ENCODE results near the gene REX1BD. TPM values are rescaled to one million over a fixed set of nuclear protein-coding genes. Genes with fewer than 3 reads are reported as not detected.

REX1BD gene
- total RNA-seq, 2 experiments from 2014 or later: 61.2 to 65.1 TPM

DNA sequence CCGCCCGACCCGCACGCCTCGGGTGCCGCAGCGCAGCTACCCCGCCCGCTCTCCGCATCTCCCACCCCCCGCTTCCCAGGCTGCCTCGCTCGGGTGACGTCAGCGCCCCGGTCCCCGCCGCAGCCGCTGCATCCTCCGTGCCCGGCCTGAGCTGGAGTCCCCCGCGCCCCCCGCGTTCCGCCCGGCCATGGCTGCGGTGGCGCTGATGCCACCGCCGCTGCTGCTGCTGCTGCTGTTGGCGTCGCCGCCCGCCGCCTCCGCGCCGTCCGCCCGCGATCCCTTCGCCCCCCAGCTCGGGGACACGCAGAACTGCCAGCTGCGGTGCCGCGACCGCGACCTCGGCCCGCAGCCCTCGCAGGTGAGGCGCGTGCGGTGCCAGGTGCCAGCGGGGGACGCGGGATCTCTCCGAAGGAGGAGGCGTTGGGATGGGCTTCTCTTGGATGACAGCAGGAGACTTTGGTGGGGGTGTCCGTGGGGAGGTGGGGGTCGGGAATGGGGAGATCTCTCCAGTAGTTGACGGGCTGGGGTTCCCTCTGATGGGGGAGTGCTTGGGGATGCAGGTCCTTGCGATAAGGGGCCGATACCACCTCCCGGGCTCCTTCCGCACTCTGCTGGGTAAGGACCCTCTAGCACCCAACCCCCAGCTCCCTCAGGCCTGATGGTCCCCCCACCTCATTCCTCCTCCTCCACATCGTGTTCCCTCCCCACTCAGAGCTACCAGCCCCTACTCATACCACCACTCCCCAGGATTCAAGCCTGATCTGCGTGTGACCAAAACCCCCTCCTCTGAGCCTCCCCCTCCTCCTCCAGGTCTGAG is 24.4 kb downstream of the REX1BD start, which contains the start of gene TMEM59L:
Gene TMEM59L (plus strand): TSS at position 99 of the 817 bp plus-strand sequence. CDS start 89 bp downstream, at position 188.
- TF ChIP-seq, protein P1, sequence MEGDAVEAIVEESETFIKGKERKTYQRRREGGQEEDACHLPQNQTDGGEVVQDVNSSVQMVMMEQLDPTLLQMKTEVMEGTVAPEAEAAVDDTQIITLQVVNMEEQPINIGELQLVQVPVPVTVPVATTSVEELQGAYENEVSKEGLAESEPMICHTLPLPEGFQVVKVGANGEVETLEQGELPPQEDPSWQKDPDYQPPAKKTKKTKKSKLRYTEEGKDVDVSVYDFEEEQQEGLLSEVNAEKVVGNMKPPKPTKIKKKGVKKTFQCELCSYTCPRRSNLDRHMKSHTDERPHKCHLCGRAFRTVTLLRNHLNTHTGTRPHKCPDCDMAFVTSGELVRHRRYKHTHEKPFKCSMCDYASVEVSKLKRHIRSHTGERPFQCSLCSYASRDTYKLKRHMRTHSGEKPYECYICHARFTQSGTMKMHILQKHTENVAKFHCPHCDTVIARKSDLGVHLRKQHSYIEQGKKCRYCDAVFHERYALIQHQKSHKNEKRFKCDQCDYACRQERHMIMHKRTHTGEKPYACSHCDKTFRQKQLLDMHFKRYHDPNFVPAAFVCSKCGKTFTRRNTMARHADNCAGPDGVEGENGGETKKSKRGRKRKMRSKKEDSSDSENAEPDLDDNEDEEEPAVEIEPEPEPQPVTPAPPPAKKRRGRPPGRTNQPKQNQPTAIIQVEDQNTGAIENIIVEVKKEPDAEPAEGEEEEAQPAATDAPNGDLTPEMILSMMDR (IDR thresholded peaks at IDR 0.05): no peak
- CTCF ChIA-PET: interaction anchor here (0.6 to 1.6 kb wide), 3 partner anchors 19 to 211 kb away, joined by 3 to 4 read pairs (median 3); no protein-coding TSS in a partner anchor
- Mint-ChIP-seq H3K27ac (no peak within 1 kb of the TSS), H3K4me3 (peak within 1 kb of the TSS; percentile 57), H3K36me3 (ENCODE audit: low read depth) (no peaks in the 10 kb centered on the region), H3K9me3 (no peaks in the 10 kb centered on the region), H3K27me3 (peaks cover 67% of the 10 kb centered on the region), H3K4me1 (ENCODE audit: low read depth) (peaks cover 17% of the 10 kb centered on the region)
- POLR2A ChIA-PET: interaction anchor here (1.7 kb wide), 1 partner anchor 20 kb away, joined by 4 read pairs; no protein-coding TSS in a partner anchor
- ATAC-seq (peak; percentile 34), DNase-seq (peak; percentile 45)
- intact Hi-C loops (cut with micrococcal nuclease): no loop called here

DNA sequence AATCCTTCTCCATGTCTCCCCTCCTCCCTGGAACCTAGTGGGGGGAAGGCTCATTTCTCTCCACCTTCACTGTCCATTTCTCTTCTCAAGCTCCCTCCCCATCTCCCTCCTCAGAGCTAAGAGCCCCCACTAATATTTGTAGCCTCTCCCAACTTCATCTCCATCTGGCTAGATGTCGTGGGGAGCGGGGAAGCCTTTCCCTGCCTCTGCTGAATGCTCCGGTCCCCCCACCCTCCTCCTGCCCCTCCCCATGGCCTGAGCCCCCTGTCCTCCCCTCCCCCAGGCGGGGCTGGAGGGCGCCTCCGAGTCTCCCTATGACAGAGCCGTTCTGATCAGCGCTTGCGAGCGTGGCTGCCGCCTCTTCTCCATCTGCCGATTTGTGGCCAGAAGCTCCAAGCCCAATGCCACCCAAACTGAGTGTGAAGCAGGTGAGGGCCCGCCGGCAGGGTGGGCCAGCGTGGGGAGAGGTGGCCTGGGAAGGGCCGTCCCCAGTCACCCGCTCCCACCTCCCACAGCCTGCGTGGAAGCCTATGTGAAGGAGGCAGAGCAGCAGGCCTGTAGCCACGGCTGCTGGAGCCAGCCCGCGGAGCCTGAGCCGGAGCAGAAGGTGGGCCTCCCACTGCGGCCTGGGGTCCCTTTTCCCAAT is 25.1 kb downstream of the REX1BD start:
- TF ChIP-seq, protein P1 (IDR thresholded peaks at IDR 0.05): no peak
- CTCF ChIA-PET: no interaction called here
- POLR2A ChIA-PET: interaction anchor here (1.7 kb wide), 1 partner anchor 20 kb away, joined by 4 read pairs; no protein-coding TSS in a partner anchor

DNA sequence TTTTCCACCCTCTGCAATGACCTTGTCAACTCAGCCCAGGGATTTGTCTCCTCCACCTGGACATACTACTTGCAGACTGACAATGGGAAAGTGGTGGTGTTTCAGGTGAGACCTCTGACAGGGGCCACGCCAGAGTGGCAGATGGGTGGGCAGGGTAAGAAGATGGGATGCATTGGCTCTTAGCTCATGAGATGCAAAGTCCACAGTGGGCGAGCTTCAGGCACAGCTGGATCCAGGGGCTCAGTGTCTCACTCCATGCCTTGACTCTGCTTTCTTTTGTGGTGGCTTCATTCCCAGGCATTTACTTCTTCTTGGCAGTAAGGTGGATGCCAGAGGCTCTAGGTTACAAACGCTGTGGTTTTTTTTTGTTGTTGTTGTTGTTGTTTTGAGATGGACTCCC is 27.4 kb downstream of the REX1BD start:
- no peaks in the 10 kb centered on the region for H3K9me3 Mint-ChIP-seq
- intact Hi-C loops (cut with micrococcal nuclease): no loop called here
- H3K4me1 Mint-ChIP-seq (ENCODE audit: low read depth): peaks cover 15% of the 10 kb centered on the region
- H3K27ac Mint-ChIP-seq: no peak overlapping the region
- H3K4me3 Mint-ChIP-seq: no peak overlapping the region
- DNase-seq (no peak), ATAC-seq (no peak)
- ChIA-PET CTCF (interaction anchor here (1.1 to 1.4 kb wide), 2 partner anchors 9 to 24 kb away, joined by 3 to 4 read pairs; no protein-coding TSS in a partner anchor), POLR2A (no interaction called here)
- TF ChIP-seq, protein P1 (IDR thresholded peaks at IDR 0.05): no peak
- H3K27me3 Mint-ChIP-seq: peaks cover 41% of the 10 kb centered on the region
- no peaks in the 10 kb centered on the region for H3K36me3 Mint-ChIP-seq (ENCODE audit: low read depth)

More for the DNA sequence above, 25.1 kb downstream of the REX1BD start:
- Mint-ChIP-seq H3K4me1 (ENCODE audit: low read depth) (peaks cover 17% of the 10 kb centered on the region), H3K4me3 (no peak overlapping the region), H3K36me3 (ENCODE audit: low read depth) (no peaks in the 10 kb centered on the region), H3K27me3 (peaks cover 61% of the 10 kb centered on the region), H3K27ac (no peak overlapping the region), H3K9me3 (no peaks in the 10 kb centered on the region)
- no peak for ATAC-seq
- intact Hi-C loops (cut with micrococcal nuclease): no loop called here
- no peak for DNase-seq

DNA sequence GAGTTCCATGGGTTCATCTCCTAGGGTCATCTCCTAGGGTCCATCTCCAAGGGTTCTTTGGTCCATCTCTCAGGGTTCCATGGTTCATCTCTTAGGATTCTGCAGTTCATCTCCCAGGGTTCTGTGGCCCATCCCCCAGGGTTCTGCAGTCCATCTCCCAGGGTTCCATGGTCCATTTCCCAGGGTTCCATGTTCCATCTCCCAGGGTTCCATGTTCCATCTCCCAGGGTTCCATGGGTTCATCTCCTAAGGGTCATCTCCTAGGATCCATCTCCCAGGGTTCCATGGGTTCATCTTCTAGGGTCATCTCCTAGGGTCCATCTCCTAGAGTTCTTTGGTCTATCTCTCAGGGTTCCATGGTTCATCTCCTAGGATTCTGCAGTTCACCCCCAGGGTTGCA is 29.0 kb downstream of the REX1BD start:
- POLR2A ChIA-PET: no interaction called here
- H3K4me3 Mint-ChIP-seq: no peak overlapping the region
- intact Hi-C loops (cut with micrococcal nuclease): no loop called here
- TF ChIP-seq, protein P1 (IDR thresholded peaks at IDR 0.05): no peak
- H3K36me3 Mint-ChIP-seq (ENCODE audit: low read depth): no peaks in the 10 kb centered on the region
- peaks cover 6% of the 10 kb centered on the region for H3K4me1 Mint-ChIP-seq (ENCODE audit: low read depth)
- peaks cover 31% of the 10 kb centered on the region for H3K27me3 Mint-ChIP-seq
- H3K9me3 Mint-ChIP-seq: no peaks in the 10 kb centered on the region
- ATAC-seq (no peak), DNase-seq (no peak)
- H3K27ac Mint-ChIP-seq: no peak overlapping the region
- CTCF ChIA-PET: no interaction called here

DNA sequence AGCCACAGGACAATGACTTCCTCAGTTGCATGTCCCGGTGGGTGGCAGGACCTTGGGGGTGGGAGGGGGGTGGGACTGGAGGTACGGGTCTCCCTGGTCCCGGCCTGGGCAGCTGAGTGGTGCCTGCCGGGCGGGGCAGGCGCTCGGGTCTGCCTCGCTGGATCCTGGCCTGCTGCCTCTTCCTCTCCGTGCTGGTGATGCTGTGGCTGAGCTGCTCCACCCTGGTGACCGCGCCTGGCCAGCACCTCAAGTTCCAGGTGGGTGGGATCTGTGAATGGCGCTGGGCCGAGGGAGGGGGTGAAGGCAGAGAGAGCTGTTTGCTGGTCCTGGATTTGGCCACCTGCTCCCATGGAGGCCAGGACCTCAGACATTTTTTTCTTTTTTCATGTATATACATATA is 29.6 kb downstream of the REX1BD start:
- TF ChIP-seq, protein P1 (IDR thresholded peaks at IDR 0.05): no peak
- intact Hi-C loops (cut with micrococcal nuclease): no loop called here
- H3K36me3 Mint-ChIP-seq (ENCODE audit: low read depth): no peaks in the 10 kb centered on the region
- no peak for DNase-seq
- peaks cover 4% of the 10 kb centered on the region for H3K4me1 Mint-ChIP-seq (ENCODE audit: low read depth)
- peaks cover 29% of the 10 kb centered on the region for H3K27me3 Mint-ChIP-seq
- POLR2A ChIA-PET: no interaction called here
- CTCF ChIA-PET: no interaction called here
- no peak overlapping the region for H3K4me3 Mint-ChIP-seq
- H3K9me3 Mint-ChIP-seq: no peaks in the 10 kb centered on the region
- H3K27ac Mint-ChIP-seq: no peak overlapping the region
- ATAC-seq: no peak
